Dendritic cell treated with granulocyte-macrophage colony-stimulating factor and Interleukin-4, amounts not matched to agents 40 ng/mL and 50 ng/mL, for 4 days (primary cell): ENCODE data around the gene SMR3B.

ENCODE experiments used
- H3K27ac Mint-ChIP-seq: one replicate; pipeline ENCODE4 v1.8.0; 2022; ENCODE audit warnings: mild to moderate bottlenecking, mixed read lengths
- H3K27me3 Mint-ChIP-seq: one replicate; pipeline ENCODE4 v1.8.0; 2022; ENCODE audit warnings: mild to moderate bottlenecking, mixed read lengths
- H3K36me3 Mint-ChIP-seq: one replicate; pipeline ENCODE4 v1.8.0; 2022; ENCODE audit warnings: low read depth, mixed read lengths
- H3K4me1 Mint-ChIP-seq: one replicate; pipeline ENCODE4 v1.8.0; 2022; ENCODE audit warnings: low read depth, mixed read lengths
- H3K4me3 Mint-ChIP-seq: one replicate; pipeline ENCODE4 v1.8.0; 2022; ENCODE audit warnings: mild to moderate bottlenecking, moderate library complexity, mixed read lengths
- H3K9me3 Mint-ChIP-seq: one replicate; pipeline ENCODE4 v1.8.0; 2022; ENCODE audit warnings: mixed read lengths
- intact Hi-C: fragments of 100-400 bp; cut with micrococcal nuclease; formaldehyde crosslinking; loops from one replicate; pipeline ENCODE4 v1.15.0; 2022

SMR3B gene

GRCh38 chr4:70382691-70383181 is at the start of gene SMR3B:
Gene SMR3B (plus strand): TSS chr4:70383131. CDS start chr4:70384511, 1,380 bp downstream.
- Mint-ChIP-seq H3K4me3 (no peak within 1 kb of the TSS), H3K36me3 (no peaks in the 10 kb centered on the region), H3K9me3 (no peaks in the 10 kb centered on the region), H3K4me1 (no peaks in the 10 kb centered on the region), H3K27ac (no peak within 1 kb of the TSS), H3K27me3 (no peaks in the 10 kb centered on the region)
- intact Hi-C loops: no loop called here

- H3K4me3 Mint-ChIP-seq: no peak within 1 kb of the TSS
- no peaks in the 10 kb centered on the region for H3K9me3 Mint-ChIP-seq
- H3K27me3 Mint-ChIP-seq: no peaks in the 10 kb centered on the region
- no peaks in the 10 kb centered on the region for H3K36me3 Mint-ChIP-seq
- no peak within 1 kb of the TSS for H3K27ac Mint-ChIP-seq
- intact Hi-C loops: no loop called here
- no peaks in the 10 kb centered on the region for H3K4me1 Mint-ChIP-seq
These were observed 48.2 kb upstream of the SMR3B start, which contains the start of gene CABS1 for GRCh38 chr4:70334681-70335080. Gene CABS1 (plus strand): TSS chr4:70334981. CDS start chr4:70335040, 59 bp downstream.

- intact Hi-C loops: no loop called here
- no peaks in the 10 kb centered on the region for H3K36me3 Mint-ChIP-seq
- H3K27ac Mint-ChIP-seq: no peak overlapping the region
- H3K4me3 Mint-ChIP-seq: no peak overlapping the region
- H3K27me3 Mint-ChIP-seq: no peaks in the 10 kb centered on the region
- no peaks in the 10 kb centered on the region for H3K4me1 Mint-ChIP-seq
- no peaks in the 10 kb centered on the region for H3K9me3 Mint-ChIP-seq
These were observed 46.9 kb upstream of the SMR3B start for GRCh38 chr4:70336043-70336442.

- Mint-ChIP-seq H3K4me1 (no peaks in the 10 kb centered on the region), H3K9me3 (no peaks in the 10 kb centered on the region), H3K4me3 (no peak overlapping the region), H3K27me3 (no peaks in the 10 kb centered on the region), H3K27ac (no peak overlapping the region), H3K36me3 (no peaks in the 10 kb centered on the region)
- intact Hi-C loops: no loop called here
These were observed 45.0 kb upstream of the SMR3B start for GRCh38 chr4:70337886-70338420.

- Mint-ChIP-seq H3K9me3 (no peaks in the 10 kb centered on the region), H3K27me3 (no peaks in the 10 kb centered on the region), H3K4me1 (no peaks in the 10 kb centered on the region), H3K4me3 (no peak overlapping the region), H3K36me3 (no peaks in the 10 kb centered on the region), H3K27ac (no peak overlapping the region)
- intact Hi-C loops: no loop called here
These were observed 26.7 kb upstream of the SMR3B start for GRCh38 chr4:70356185-70356584.

GRCh38 chr4:70359115-70359661 is 23.7 kb upstream of the SMR3B start:
- H3K4me1 Mint-ChIP-seq: no peaks in the 10 kb centered on the region

GRCh38 chr4:70360460-70360859 is 22.5 kb upstream of the SMR3B start, which contains the start of gene SMR3A:
Gene SMR3A (plus strand): TSS chr4:70360760. CDS start chr4:70362116, 1,356 bp downstream.
- Mint-ChIP-seq H3K36me3 (no peaks in the 10 kb centered on the region), H3K27me3 (no peaks in the 10 kb centered on the region), H3K4me1 (no peaks in the 10 kb centered on the region), H3K27ac (no peak within 1 kb of the TSS), H3K9me3 (no peaks in the 10 kb centered on the region), H3K4me3 (no peak within 1 kb of the TSS)
- intact Hi-C loops: no loop called here

More at GRCh38 chr4:70359115-70359661, 23.7 kb upstream of the SMR3B start:
- H3K27ac Mint-ChIP-seq: no peak overlapping the region
- intact Hi-C loops: no loop called here
- no peaks in the 10 kb centered on the region for H3K36me3 Mint-ChIP-seq
- H3K27me3 Mint-ChIP-seq: no peaks in the 10 kb centered on the region
- H3K9me3 Mint-ChIP-seq: no peaks in the 10 kb centered on the region
- no peak overlapping the region for H3K4me3 Mint-ChIP-seq

- Mint-ChIP-seq H3K27ac (no peak overlapping the region), H3K4me3 (no peak overlapping the region), H3K27me3 (no peaks in the 10 kb centered on the region), H3K36me3 (no peaks in the 10 kb centered on the region), H3K4me1 (no peaks in the 10 kb centered on the region), H3K9me3 (no peaks in the 10 kb centered on the region)
- intact Hi-C loops: no loop called here
These were observed 18.9 kb upstream of the SMR3B start for GRCh38 chr4:70364002-70364401.

GRCh38 chr4:70365479-70365878 is 17.5 kb upstream of the SMR3B start:
- H3K4me3 Mint-ChIP-seq: no peak overlapping the region
- no peak overlapping the region for H3K27ac Mint-ChIP-seq
- intact Hi-C loops: no loop called here
- no peaks in the 10 kb centered on the region for H3K4me1 Mint-ChIP-seq
- H3K9me3 Mint-ChIP-seq: no peaks in the 10 kb centered on the region
- no peaks in the 10 kb centered on the region for H3K27me3 Mint-ChIP-seq
- H3K36me3 Mint-ChIP-seq: no peaks in the 10 kb centered on the region

- intact Hi-C loops: no loop called here
- Mint-ChIP-seq H3K4me3 (no peak overlapping the region), H3K27me3 (no peaks in the 10 kb centered on the region), H3K9me3 (no peaks in the 10 kb centered on the region), H3K4me1 (no peaks in the 10 kb centered on the region), H3K27ac (no peak overlapping the region), H3K36me3 (no peaks in the 10 kb centered on the region)
These were observed 15.1 kb upstream of the SMR3B start for GRCh38 chr4:70367813-70368212.

- Mint-ChIP-seq H3K36me3 (no peaks in the 10 kb centered on the region), H3K27ac (no peak overlapping the region), H3K27me3 (no peaks in the 10 kb centered on the region), H3K4me1 (no peaks in the 10 kb centered on the region), H3K4me3 (no peak overlapping the region), H3K9me3 (peaks cover 9% of the 10 kb centered on the region)
- intact Hi-C loops: no loop called here
These were observed 10.9 kb upstream of the SMR3B start for GRCh38 chr4:70371987-70372386.

- H3K4me3 Mint-ChIP-seq: no peak overlapping the region
- H3K4me1 Mint-ChIP-seq: no peaks in the 10 kb centered on the region
- intact Hi-C loops: no loop called here
- no peaks in the 10 kb centered on the region for H3K36me3 Mint-ChIP-seq
- H3K27ac Mint-ChIP-seq: no peak overlapping the region
- no peaks in the 10 kb centered on the region for H3K27me3 Mint-ChIP-seq
- H3K9me3 Mint-ChIP-seq: peaks cover 9% of the 10 kb centered on the region
These were observed 10.2 kb upstream of the SMR3B start for GRCh38 chr4:70372760-70373159.

GRCh38 chr4:70380578-70380977 is 2.4 kb upstream of the SMR3B start:
- intact Hi-C loops: no loop called here
- H3K4me3 Mint-ChIP-seq: no peak overlapping the region
- no peaks in the 10 kb centered on the region for H3K9me3 Mint-ChIP-seq
- no peaks in the 10 kb centered on the region for H3K27me3 Mint-ChIP-seq
- H3K27ac Mint-ChIP-seq: no peak overlapping the region
- no peaks in the 10 kb centered on the region for H3K4me1 Mint-ChIP-seq
- no peaks in the 10 kb centered on the region for H3K36me3 Mint-ChIP-seq

- H3K9me3 Mint-ChIP-seq: no peaks in the 10 kb centered on the region
- H3K4me1 Mint-ChIP-seq: no peaks in the 10 kb centered on the region
- no peak overlapping the region for H3K4me3 Mint-ChIP-seq
- no peaks in the 10 kb centered on the region for H3K27me3 Mint-ChIP-seq
- no peak overlapping the region for H3K27ac Mint-ChIP-seq
- H3K36me3 Mint-ChIP-seq: no peaks in the 10 kb centered on the region
- intact Hi-C loops: no loop called here
These were observed 9.3 kb downstream of the SMR3B start for GRCh38 chr4:70392057-70392776.
